A549 (cell line): ENCODE results near the gene AK1. TPM values are rescaled to one million over a fixed set of nuclear protein-coding genes. Genes with fewer than 3 reads are reported as not detected.

Source experiments
- ATAC-seq, 2 experiments: fragments of 200-7000 bp in 1 of 2; fragments of >200 bp in 1 of 2; cut with Nextera tagmentation in 1 of 2; cut with Tn5 transposase in 1 of 2; 3 replicates each; pipeline versions ENCODE4 v1.8.0 to v1.9.1; 2018 to 2020; ENCODE audit warnings: mild to moderate bottlenecking in 1 of 2, moderate library complexity in 1 of 2
- CTCF ChIA-PET: fragments of 300-600 bp; sonication (Branson Sonifier 250); formaldehyde crosslinking; extraction: SDS; loops from one replicate; lab custom pipeline; 2021; ENCODE audit warnings: antibody characterized with exemption, inconsistent platforms; lab: Yijun Ruan, JAX
- POLR2A ChIA-PET: fragments of 350-600 bp; formaldehyde crosslinking; extraction: SDS; loops from one replicate; lab custom pipeline; 2021; ENCODE audit warnings: antibody characterized with exemption, inconsistent platforms; lab: Yijun Ruan, JAX
- DNase-seq, 2 experiments: peaks; one replicate each; pipeline versions ENCODE4 v3.0.0 to v3.0.0-alpha.2; 2011 to 2016; ENCODE audit warnings: low read depth in 1 of 2, low spot score in 1 of 2
- FAIRE-seq: peaks from 2 replicates; lab custom pipeline; 2011; peaks lifted over from hg19 to GRCh38; lab: Jason Lieb, UNC
- H3K27ac ChIP-seq, 2 experiments: fragments of >200 bp; sonication (Bioruptor Twin); formaldehyde crosslinking; 3 replicates each; pipeline ENCODE4 v1.5.1; 2016 to 2017
- H3K4me1 ChIP-seq: fragments of >200 bp; sonication (Bioruptor Twin); formaldehyde crosslinking; 3 replicates; pipeline ENCODE4 v1.6.1; 2016
- H3K4me2 ChIP-seq: fragments of >200 bp; sonication (Bioruptor Twin); formaldehyde crosslinking; 3 replicates; pipeline ENCODE4 v1.6.1; 2016
- H3K4me3 ChIP-seq: fragments of >200 bp; sonication (Bioruptor Twin); formaldehyde crosslinking; 3 replicates; pipeline ENCODE4 v1.5.1; 2016
- H3K9me3 ChIP-seq: fragments of >200 bp; sonication (Bioruptor Twin); formaldehyde crosslinking; 3 replicates; pipeline ENCODE4 v1.6.1; 2016
- ATOH8 ChIP-seq: fragments of 250-450 bp; sonication (Bioruptor Pico); IDR thresholded peaks from 2 replicates; pipeline ENCODE4 v1.5.0; 2020; ENCODE audit warnings: low read depth, mild to moderate bottlenecking, moderate library complexity
- BCL3 ChIP-seq: fragments of >200 bp; sonication (Bioruptor Twin); formaldehyde crosslinking; IDR thresholded peaks from 3 replicates; pipeline ENCODE4 v1.6.1; 2016
- BHLHE40 ChIP-seq: IDR thresholded peaks from 2 replicates; pipeline ENCODE4 v1.6.1; 2012; ENCODE audit warnings: low read depth, low read length, inconsistent platforms
- CBX8 ChIP-seq: fragments of 200-600 bp; sonication (generic); IDR thresholded peaks from 2 replicates; pipeline ENCODE4 v1.6.1; 2016
- CEBPB ChIP-seq, 2 experiments: fragments of >200 bp in 1 of 2; sonication (Bioruptor Twin) in 1 of 2; formaldehyde crosslinking in 1 of 2; IDR thresholded peaks; 2 replicates each; pipeline ENCODE4 v1.6.1; 2012 to 2016
- CHD2 ChIP-seq: fragments of 150-350 bp; IDR thresholded peaks from 2 replicates; pipeline ENCODE4 v1.6.1; 2014; ENCODE audit warnings: low read length; ENCODE audit not compliant: partially characterized antibody
- CHD4 ChIP-seq: fragments of 200-600 bp; sonication (generic); IDR thresholded peaks from 2 replicates; pipeline ENCODE4 v1.6.1; 2016; ENCODE audit warnings: antibody characterized with exemption, mild to moderate bottlenecking, borderline replicate concordance
- CTCF ChIP-seq: fragments of >200 bp; sonication (Bioruptor Twin); formaldehyde crosslinking; IDR thresholded peaks from 3 replicates; pipeline ENCODE4 v1.5.1; 2016
- EHF ChIP-seq: fragments of 250-450 bp; sonication (Bioruptor Pico); IDR thresholded peaks from 2 replicates; pipeline ENCODE4 v1.5.0; 2020; ENCODE audit warnings: mild to moderate bottlenecking
- EHMT2 ChIP-seq: fragments of 200-600 bp; sonication (generic); IDR thresholded peaks from 2 replicates; pipeline ENCODE4 v1.6.1; 2016; ENCODE audit warnings: antibody characterized with exemption, low read depth, mild to moderate bottlenecking, moderate library complexity
- EP300 ChIP-seq, 2 experiments: fragments of >200 bp; sonication (Bioruptor Twin); formaldehyde crosslinking; IDR thresholded peaks; 2 replicates in 1 of 2; 3 replicates in 1 of 2; pipeline ENCODE4 v1.6.1; 2016 to 2017
- ESRRA ChIP-seq: fragments of 150-350 bp; IDR thresholded peaks from 2 replicates; pipeline ENCODE4 v1.6.1; 2014; ENCODE audit warnings: mild to moderate bottlenecking, low read length, borderline replicate concordance
- FOSL2 ChIP-seq, 2 experiments: fragments of 450-650 bp in 1 of 2; fragments of >200 bp in 1 of 2; sonication (Bioruptor Twin) in 1 of 2; formaldehyde crosslinking; IDR thresholded peaks; 2 replicates each; pipeline versions ENCODE4 v1.5.0 to v1.6.1; 2016 to 2020; ENCODE audit warnings: mild to moderate bottlenecking in 1 of 2, moderate library complexity in 1 of 2
- HEYL ChIP-seq: fragments of 250-450 bp; sonication (Bioruptor Pico); IDR thresholded peaks from 2 replicates; pipeline ENCODE4 v1.8.0; 2021; ENCODE audit warnings: mild to moderate bottlenecking, moderate library complexity
- HMGXB4 ChIP-seq: fragments of 250-450 bp; sonication (Bioruptor Pico); IDR thresholded peaks from 2 replicates; pipeline ENCODE4 v1.5.0; 2021; ENCODE audit warnings: mild to moderate bottlenecking, moderate library complexity, borderline replicate concordance
- HOXA7 ChIP-seq: fragments of 250-450 bp; sonication (Bioruptor Pico); IDR thresholded peaks from 2 replicates; pipeline ENCODE4 v1.5.0; 2020; ENCODE audit warnings: mild to moderate bottlenecking, moderate library complexity
- HOXB13 ChIP-seq: fragments of 250-450 bp; sonication (Bioruptor Pico); IDR thresholded peaks from 2 replicates; pipeline ENCODE4 v1.5.0; 2020; ENCODE audit warnings: low read depth, mild to moderate bottlenecking, moderate library complexity
- HOXB5 ChIP-seq: fragments of 250-450 bp; sonication (Bioruptor Pico); IDR thresholded peaks from 2 replicates; pipeline ENCODE4 v1.5.0; 2020; ENCODE audit warnings: mild to moderate bottlenecking, moderate library complexity
- KDM1A ChIP-seq: fragments of 200-600 bp; sonication (generic); IDR thresholded peaks from 2 replicates; pipeline ENCODE4 v1.6.1; 2016; ENCODE audit warnings: low read depth, mild to moderate bottlenecking
- PHF8 ChIP-seq: fragments of 200-600 bp; sonication (generic); IDR thresholded peaks from 2 replicates; pipeline ENCODE4 v1.6.1; 2016; ENCODE audit warnings: low read depth, mild to moderate bottlenecking, antibody characterized with exemption, moderate library complexity, borderline replicate concordance
- POLR2AphosphoS2 ChIP-seq: conservative IDR thresholded peaks from 2 replicates; pipeline ENCODE4 v1.6.1; 2012; ENCODE audit warnings: low read length, improper control_type of control experiment, inconsistent platforms
- RAD21 ChIP-seq, 2 experiments: fragments of >200 bp in 1 of 2; sonication (Bioruptor Twin) in 1 of 2; formaldehyde crosslinking in 1 of 2; IDR thresholded peaks in 1 of 2; conservative IDR thresholded peaks in 1 of 2; 2 replicates in 1 of 2; 3 replicates in 1 of 2; pipeline ENCODE4 v1.6.1; 2012 to 2018; ENCODE audit warnings: inconsistent platforms in 1 of 2
- RARB ChIP-seq: fragments of 250-450 bp; sonication (Bioruptor Pico); IDR thresholded peaks from 2 replicates; pipeline ENCODE4 v1.8.0; 2021; ENCODE audit warnings: mild to moderate bottlenecking, moderate library complexity
- RCOR1 ChIP-seq: fragments of 150-350 bp; IDR thresholded peaks from 2 replicates; pipeline ENCODE4 v1.6.1; 2014; ENCODE audit warnings: antibody characterized with exemption, low read length, low read depth
- RFX5 ChIP-seq: fragments of 450-650 bp; IDR thresholded peaks from 2 replicates; pipeline ENCODE4 v1.7.1; 2014; ENCODE audit warnings: antibody characterized with exemption, mild to moderate bottlenecking, moderate library complexity
- SREBF2 ChIP-seq: fragments of 450-650 bp; IDR thresholded peaks from 2 replicates; pipeline ENCODE4 v1.6.1; 2014; ENCODE audit warnings: mild to moderate bottlenecking, moderate library complexity
- WGBS: methylation state at CpG from one replicate; pipeline ENCODE4 v1.1.6; 2017; ENCODE audit errors: missing lambda C conversion rate; 5-methylcytosine and 5-hydroxymethylcytosine counted together
- polyA plus RNA-seq, 4 experiments: library from polyadenylated mRNA; depleted of rRNA in 3 of 4; stranded (reverse); fragments of >200 nt; fragmentation: RNase III in 1 of 4; extraction: RNeasy Plus Mini Kit Qiagen cat#74134 plus additional on column Dnase treatment in 1 of 4; gene quantifications; 2 replicates in 3 of 4; 3 replicates in 1 of 4; pipeline ENCODE4 v1.2.3, GENCODE V29; 2011 to 2017
- TF ChIP-seq, protein P1 (sequence below): fragments of >200 bp; sonication (Bioruptor Twin); formaldehyde crosslinking; IDR thresholded peaks from 2 replicates; pipeline ENCODE4 v1.6.1; 2016

AK1 gene
- polyA plus RNA-seq, 2 of the 4 experiments (the other 2 are of a cell fraction) = 30.0 to 31.9 TPM

GRCh38 chr9:127868278-127868902 lies 9.1 kb downstream of the AK1 start (continued):
- TF ChIP-seq CTCF (no peak), SREBF2 (no peak), KDM1A (no peak), RCOR1 (no peak)
- TF ChIP-seq, protein P1, sequence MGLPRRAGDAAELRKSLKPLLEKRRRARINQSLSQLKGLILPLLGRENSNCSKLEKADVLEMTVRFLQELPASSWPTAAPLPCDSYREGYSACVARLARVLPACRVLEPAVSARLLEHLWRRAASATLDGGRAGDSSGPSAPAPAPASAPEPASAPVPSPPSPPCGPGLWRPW = no peak

DNA sequence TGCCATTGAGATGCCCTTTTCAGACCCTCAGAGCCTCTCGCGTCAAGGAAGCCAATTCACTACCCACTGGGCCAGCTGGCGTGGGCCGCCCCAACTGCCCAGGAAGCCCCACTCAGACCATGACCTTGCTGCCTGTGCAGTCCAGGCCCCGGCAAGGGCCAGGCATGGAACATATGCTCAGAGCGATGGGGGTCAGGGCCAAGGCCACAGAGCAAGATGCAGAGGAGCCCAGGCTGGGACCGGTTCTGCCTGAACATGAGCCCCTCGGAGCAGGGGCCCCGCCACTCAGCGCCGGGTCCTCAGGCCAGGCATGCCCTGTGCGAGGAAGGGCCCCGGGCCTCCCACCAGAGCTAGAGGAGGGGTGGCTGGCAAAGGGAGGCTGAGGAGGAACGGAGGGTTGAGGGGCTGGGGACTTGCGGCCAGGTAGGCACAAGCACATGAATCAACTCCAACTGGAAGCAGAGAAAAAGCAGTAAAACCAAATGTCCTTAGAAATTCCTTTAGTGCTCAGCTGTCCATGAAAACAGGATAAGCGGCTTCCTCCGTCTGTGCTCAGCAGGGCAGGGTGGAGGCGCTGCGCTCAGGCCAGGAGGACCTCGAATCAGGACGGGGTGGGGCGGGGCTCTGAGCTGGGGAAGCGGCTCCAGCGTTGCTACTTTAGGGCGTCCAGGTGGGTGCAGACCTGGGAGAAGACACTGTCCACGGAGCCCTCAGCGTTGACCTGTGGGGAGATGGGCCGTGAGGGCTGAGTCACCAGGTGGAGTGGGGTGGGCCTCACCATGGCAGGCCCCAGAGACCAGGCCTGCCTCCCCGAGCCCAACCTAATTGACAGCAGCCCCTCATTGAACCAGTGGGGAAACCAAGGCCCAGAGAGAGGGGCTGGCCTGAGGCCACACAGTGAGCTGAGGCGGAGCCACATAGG lies 9.9 kb downstream of the AK1 start:
- Histone ChIP-seq H3K4me2 (no peak overlapping the region), H3K4me3 (no peak overlapping the region), H3K27ac (no peak overlapping the region), H3K4me1 (no peaks in the 10 kb centered on the region), H3K9me3 (no peaks in the 10 kb centered on the region)
- ChIA-PET CTCF (interaction anchor here (0.8 to 13.7 kb wide), 12 partner anchors 9 to 279 kb away, joined by 3 to 117 read pairs (median 26); partner anchors contain the start of gene TOR2A), POLR2A (no interaction called here)
- 87% methylated on average over 28 of the region's 30 CpGs for WGBS
- ATAC-seq (no peak), FAIRE-seq (no peak), DNase-seq (no peak)
- TF ChIP-seq, protein P1 = no peak
- TF ChIP-seq CHD4 (no peak), RAD21 (conservative IDR thresholded peaks at IDR 0.05 in 1 of 2, IDR thresholded peaks at IDR 0.05 in 1 of 2) (no peak), PHF8 (no peak), RARB (CRISPR knock-in tag) (no peak), EP300 (IDR thresholded peaks at IDR 0.05) (no peak), POLR2AphosphoS2 (no peak), HOXB5 (CRISPR knock-in tag) (no peak), FOSL2 (IDR thresholded peaks at IDR 0.05) (no peak), FOSL2 (CRISPR knock-in tag; IDR thresholded peaks at IDR 0.05) (no peak), HOXA7 (CRISPR knock-in tag) (no peak), CEBPB (IDR thresholded peaks at IDR 0.05) (no peak), CBX8 (no peak), EHF (CRISPR knock-in tag) (no peak), BHLHE40 (no peak)

GRCh38 chr9:127866535-127866934 lies 10.9 kb downstream of the AK1 start:
- no peak overlapping the region for H3K27ac ChIP-seq
- 90% methylated on average over 13 of the region's 13 CpGs for WGBS
- H3K4me3 ChIP-seq = no peak overlapping the region
- H3K9me3 ChIP-seq = no peaks in the 10 kb centered on the region
- no peak overlapping the region for H3K4me2 ChIP-seq
- POLR2A ChIA-PET = no interaction called here
- ATAC-seq = no peak
- FAIRE-seq = no peak
- no peaks in the 10 kb centered on the region for H3K4me1 ChIP-seq
- DNase-seq = no peak
- CTCF ChIA-PET = interaction anchor here (1.0 to 13.7 kb wide), 4 partner anchors 10 to 133 kb away, joined by 3 to 117 read pairs (median 32); partner anchors contain the start of gene TOR2A
- no peak for TF ChIP-seq BCL3
- no peak for TF ChIP-seq CHD2
- TF ChIP-seq HOXB13 (CRISPR knock-in tag) = no peak
- TF ChIP-seq HEYL = no peak
- no peak for TF ChIP-seq HMGXB4 (CRISPR knock-in tag)
- no peak for TF ChIP-seq EHMT2
- no peak for TF ChIP-seq ESRRA
- TF ChIP-seq ATOH8 = no peak
- TF ChIP-seq RFX5 = no peak
